HG03575 (cell line): ENCODE measurements around the gene MEF2B.
"Not testable (repeated sequence)": the region's sequence is repeated elsewhere in the genome, so short reads cannot be mapped to it uniquely, and the experiment has no call there.

Experiments used
- ATAC-seq: cut with Tn5 transposase; IDR thresholded peaks from one replicate; pipeline ENCODE4 v1.9.1; 2021; ENCODE audit not compliant: unreplicated experiment, insufficient number of reproducible peaks, low FRiP score; ENCODE audit errors: extremely low read depth

Gene MEF2B

DNA sequence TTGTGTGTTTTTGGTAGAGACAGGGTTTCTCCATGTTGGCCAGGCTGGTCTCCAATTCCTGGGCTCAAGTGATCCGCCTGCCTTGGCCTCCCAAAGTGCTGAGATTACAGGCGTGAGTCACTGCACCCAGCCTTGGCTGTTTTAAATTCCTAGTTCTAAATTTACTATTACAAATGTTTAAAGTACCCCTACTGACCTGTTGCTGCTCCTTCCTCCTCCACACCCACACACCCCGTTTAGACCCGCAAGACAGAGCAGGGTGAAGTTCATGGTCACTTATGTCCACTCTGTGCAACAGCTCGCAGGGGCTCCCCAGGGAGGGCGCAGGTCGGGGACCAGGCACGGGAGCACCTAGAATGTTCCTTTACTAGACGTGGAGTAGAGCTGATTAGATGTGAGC is 60.5 kb downstream of the MEF2B start:
- no peak for ATAC-seq

DNA sequence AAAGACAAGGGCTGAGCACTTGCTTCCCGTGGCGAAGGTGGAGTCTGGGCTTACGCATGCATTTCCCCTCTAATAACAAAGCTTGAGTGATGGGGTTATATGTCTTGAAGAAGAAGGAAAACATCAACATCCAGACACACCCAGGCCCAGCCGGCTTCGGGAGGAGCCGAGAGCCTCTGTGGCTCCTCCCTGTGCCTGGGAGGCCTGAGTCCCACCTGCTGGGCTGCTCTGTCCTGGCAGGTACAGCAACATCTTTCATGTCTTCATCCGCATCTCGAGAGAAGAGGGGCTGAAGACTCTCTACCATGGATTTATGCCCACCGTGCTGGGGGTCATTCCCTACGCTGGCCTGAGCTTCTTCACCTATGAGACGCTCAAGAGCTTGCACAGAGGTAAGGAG is 62.4 kb downstream of the MEF2B start:
- no peak for ATAC-seq

- not testable (repeated sequence) for ATAC-seq
Observed at GRCh38 chr19:19106938-19107337, 63.1 kb downstream of the MEF2B start.

DNA sequence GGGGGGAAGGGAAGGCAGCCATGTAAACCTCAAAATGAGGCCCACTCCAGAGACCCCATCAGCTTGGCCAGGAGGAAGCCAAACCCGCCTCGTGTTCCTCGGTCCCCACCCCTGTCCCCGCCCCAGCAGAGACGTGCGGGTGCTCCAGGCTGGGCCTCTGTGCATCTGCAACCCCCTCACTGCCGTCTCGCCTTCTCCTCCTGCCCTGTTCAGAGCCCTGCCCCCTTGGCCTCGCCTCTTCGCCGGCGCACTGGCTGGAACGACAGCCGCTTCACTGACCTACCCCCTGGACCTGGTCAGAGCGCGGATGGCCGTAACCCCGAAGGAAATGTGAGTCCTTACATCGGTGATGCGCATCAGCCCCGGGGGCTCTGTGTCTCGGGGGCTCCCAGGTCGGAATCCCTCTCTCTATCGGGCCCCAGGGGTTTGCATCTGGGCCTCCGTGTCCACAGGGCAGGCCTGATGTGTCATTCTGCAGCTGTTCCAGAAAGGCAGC is 64.0 kb downstream of the MEF2B start:
- no peak for ATAC-seq

- ATAC-seq: no peak
Observed at GRCh38 chr19:19105365-19106055, 64.6 kb downstream of the MEF2B start.

GRCh38 chr19:19103167-19103566 is 66.9 kb downstream of the MEF2B start:
- no peak for ATAC-seq

DNA sequence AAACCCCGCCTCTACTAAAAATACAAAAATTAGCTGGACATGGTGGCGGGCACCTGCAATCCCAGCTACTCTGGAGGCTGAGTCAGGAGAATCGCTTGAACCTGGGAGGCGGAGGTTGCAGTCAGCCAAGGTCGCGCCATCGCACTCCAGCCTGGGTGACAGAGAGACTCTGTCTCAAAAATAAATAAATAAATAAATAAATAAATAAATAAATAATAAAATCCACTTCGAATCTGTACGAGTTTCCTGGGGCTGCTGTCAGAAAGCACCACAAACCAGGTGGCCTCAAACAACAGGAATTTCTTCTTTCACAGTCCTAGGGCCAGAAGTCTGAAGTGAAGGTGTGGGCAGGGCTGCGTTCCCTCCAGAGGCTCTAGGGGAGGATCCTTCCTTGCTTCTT is 67.5 kb downstream of the MEF2B start:
- not testable (repeated sequence) for ATAC-seq

GRCh38 chr19:19101540-19101939 is 68.5 kb downstream of the MEF2B start:
- no peak for ATAC-seq

GRCh38 chr19:19098703-19099632 is 71.1 kb downstream of the MEF2B start:
- no peak for ATAC-seq

DNA sequence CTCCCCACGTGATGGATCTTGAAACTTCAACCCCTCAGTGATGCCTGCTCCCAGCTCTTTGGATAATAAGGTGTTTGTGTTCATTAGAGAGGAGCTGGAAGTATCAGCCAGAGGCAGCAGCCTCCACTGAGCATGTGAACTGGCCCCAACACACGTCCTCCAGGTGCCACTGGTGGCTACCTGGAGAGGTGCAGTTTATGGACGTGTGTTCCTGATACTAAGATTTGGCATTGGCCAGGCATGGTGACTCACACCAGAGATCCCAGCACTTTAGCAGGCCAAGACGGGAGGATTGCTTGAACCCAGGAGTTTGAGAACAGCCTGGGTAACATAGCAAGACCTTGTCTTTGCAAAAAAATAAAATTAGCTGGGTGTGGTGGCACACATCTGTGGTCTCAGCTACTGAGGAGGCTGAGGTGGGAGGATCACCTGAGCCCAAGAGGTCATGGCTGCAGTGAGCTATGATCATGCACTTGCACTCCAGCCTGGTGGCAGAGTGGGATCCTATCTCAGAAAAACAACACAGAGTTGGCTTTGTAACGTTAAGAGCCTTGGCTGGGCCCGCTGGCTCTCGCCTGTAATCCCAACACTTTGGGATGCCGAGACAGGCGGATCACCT is 71.9 kb downstream of the MEF2B start:
- ATAC-seq: no peak

DNA sequence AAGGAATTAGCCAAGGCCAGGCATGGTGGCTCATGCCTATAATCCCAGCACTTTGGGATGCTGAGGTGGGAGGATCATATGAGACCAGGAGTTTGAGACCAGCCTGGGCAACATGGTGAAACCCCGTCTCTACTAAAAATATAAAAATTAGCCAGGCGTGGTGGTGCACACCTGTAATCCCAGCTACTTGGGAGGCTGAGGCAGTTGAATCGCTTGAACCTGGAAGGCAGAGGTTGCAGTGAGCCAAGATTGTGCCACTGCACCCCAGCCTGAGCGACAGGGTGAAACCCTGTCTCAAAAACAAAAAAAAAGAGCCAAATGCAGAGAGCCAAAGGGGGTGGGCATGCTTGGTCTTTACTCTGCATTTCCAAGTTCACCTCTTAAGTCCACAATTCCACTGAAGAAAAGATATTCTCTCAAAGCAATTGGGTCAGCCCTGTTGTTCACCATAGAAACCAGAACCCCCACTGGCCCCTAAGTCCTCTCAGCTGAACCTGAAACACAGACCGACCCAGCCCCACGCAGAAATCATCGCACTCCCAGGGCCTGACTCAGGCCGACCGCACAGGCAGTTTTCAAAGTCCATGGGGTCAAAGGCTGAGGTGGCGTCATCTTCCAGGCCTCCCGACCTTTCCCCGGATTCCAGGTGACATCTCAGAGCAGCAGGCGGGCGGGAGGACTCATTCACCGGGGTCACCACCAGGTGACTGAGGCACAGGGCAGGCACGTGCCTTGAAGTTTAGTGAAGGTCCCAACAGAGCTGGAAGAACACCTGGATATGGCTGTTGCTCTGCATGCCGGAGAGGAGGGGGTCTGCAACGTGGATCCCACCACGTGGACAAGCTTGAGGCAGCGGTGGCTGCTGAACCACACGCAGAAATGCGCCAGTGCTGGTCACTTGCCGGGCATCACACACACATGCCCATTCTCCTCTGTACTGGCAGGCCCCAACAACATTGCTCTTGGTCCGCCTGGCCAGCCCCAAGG is 73.1 kb downstream of the MEF2B start:
- no peak for ATAC-seq

DNA sequence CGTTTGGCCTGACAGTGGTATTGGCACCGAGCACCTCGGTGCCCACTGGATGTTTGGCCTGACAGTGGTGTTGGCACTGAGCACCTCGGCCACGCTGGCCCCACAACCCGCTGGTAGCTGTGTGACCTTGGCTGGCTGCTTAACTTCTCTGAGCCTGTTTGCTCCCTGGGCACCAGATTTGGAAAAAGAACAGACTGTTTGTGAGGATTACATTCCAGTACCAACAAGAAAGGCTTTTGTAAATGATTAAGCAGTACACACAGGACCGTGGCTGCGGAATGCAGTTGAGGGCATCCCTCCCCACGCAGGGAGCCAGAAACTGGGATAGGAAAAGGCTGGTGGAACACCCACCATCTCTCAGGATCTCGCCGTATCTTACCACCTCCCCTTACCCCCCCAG is 74.4 kb downstream of the MEF2B start:
- ATAC-seq: no peak
